HepG2 (cell line): ENCODE data around the gene KLHL11. TPM values are rescaled to one million over a fixed set of nuclear protein-coding genes. Genes with fewer than 3 reads are reported as not detected.

Experiments used
- ATAC-seq: fragments of 200-7000 bp; cut with Tn5 transposase; 3 replicates; pipeline ENCODE4 v1.9.1; 2020; ENCODE audit warnings: mild to moderate bottlenecking, moderate library complexity
- BruUV-seq: library from RNA; stranded (reverse); fragments of 400-500 nt; replicated peaks from 2 replicates; lab custom pipeline; 2021; lab: Mats Ljungman, UMichigan
- CTCF ChIA-PET: fragments of 300-600 bp; formaldehyde crosslinking; extraction: SDS; loops from one replicate; lab custom pipeline; 2021; ENCODE audit warnings: low total read pairs, inconsistent platforms, low intra/inter-chr PET ratio; lab: Yijun Ruan, JAX
- POLR2A ChIA-PET: fragments of 350-600 bp; sonication (Branson Sonifier 250); formaldehyde crosslinking; loops from one replicate; lab custom pipeline; 2020; ENCODE audit warnings: antibody characterized with exemption, inconsistent platforms; lab: Yijun Ruan, JAX
- DNase-seq: peaks from one replicate; pipeline ENCODE4 v3.0.0-alpha.2; 2015; ENCODE audit warnings: low spot score
- FAIRE-seq: peaks from 3 replicates; lab custom pipeline; 2011; peaks lifted over from hg19 to GRCh38; lab: Jason Lieb, UNC
- H2AFZ ChIP-seq: one replicate; pipeline ENCODE4 v1.6.1; 2011; ENCODE audit warnings: low read length, inconsistent platforms
- H3K27ac ChIP-seq: fragments of 300-600 bp; 3 replicates; pipeline ENCODE4 v1.8.0; 2011; ENCODE audit warnings: mixed run types, mild to moderate bottlenecking, mixed read lengths, low read length, inconsistent platforms; ENCODE audit not compliant: insufficient read depth; ENCODE audit errors: extremely low read length
- H3K27me3 ChIP-seq, 2 experiments: fragments of 200-600 bp in 1 of 2; 2 replicates in 1 of 2; 3 replicates in 1 of 2; pipeline versions ENCODE4 v1.6.0 to v1.8.0; 2011; ENCODE audit warnings: low read length in 2 of 2, mild to moderate bottlenecking in 2 of 2, moderate library complexity in 2 of 2, inconsistent platforms in 1 of 2; ENCODE audit not compliant: insufficient read depth in 2 of 2, control insufficient read depth in 1 of 2
- H3K36me3 ChIP-seq, 2 experiments: fragments of 200-600 bp in 1 of 2; replicated peaks in 1 of 2; 2 replicates in 1 of 2; 3 replicates in 1 of 2; pipeline versions ENCODE4 v1.5.1 to v1.8.0; 2011; ENCODE audit warnings: low read length in 2 of 2, inconsistent platforms in 1 of 2; ENCODE audit not compliant: insufficient read depth in 2 of 2, control insufficient read depth in 1 of 2
- H3K4me1 ChIP-seq: 2 replicates; pipeline ENCODE4 v1.5.1; 2012; ENCODE audit warnings: low read length, inconsistent platforms; ENCODE audit not compliant: insufficient read depth
- H3K4me2 ChIP-seq: 2 replicates; pipeline ENCODE4 v1.6.0; 2011; ENCODE audit warnings: low read depth, low read length, inconsistent platforms
- H3K4me3 ChIP-seq, 3 experiments: fragments of 200-600 bp in 1 of 3; sonication (generic), shearing (Covaris generic) in 1 of 3; replicated peaks in 1 of 3; 2 replicates each; pipeline ENCODE4 v1.5.1; 2011 to 2016; ENCODE audit warnings: low read length in 3 of 3, inconsistent platforms in 2 of 3, low read depth in 2 of 3, mild to moderate bottlenecking in 2 of 3, control low read depth in 1 of 3, mixed read lengths in 1 of 3; ENCODE audit not compliant: insufficient read depth in 1 of 3
- H3K79me2 ChIP-seq: one replicate; pipeline ENCODE4 v1.6.1; 2011; ENCODE audit warnings: low read length, inconsistent platforms; ENCODE audit not compliant: insufficient read depth
- H3K9ac ChIP-seq: 2 replicates; pipeline ENCODE4 v1.6.0; 2011; ENCODE audit warnings: mild to moderate bottlenecking, low read depth, low read length, inconsistent platforms; ENCODE audit not compliant: insufficient read depth
- H3K9me3 ChIP-seq: 2 replicates; pipeline ENCODE4 v1.5.1; 2012; ENCODE audit warnings: mild to moderate bottlenecking, low read length
- H4K20me1 ChIP-seq: 2 replicates; pipeline ENCODE4 v1.6.0; 2011; ENCODE audit warnings: inconsistent platforms, mild to moderate bottlenecking, low read length, moderate library complexity; ENCODE audit not compliant: insufficient read depth
- GMEB2 ChIP-seq: IDR thresholded peaks from 2 replicates; pipeline ENCODE4 v1.6.1; 2016; ENCODE audit warnings: missing biosample characterization, missing genetic modification reagents, low read depth
- KDM2A ChIP-seq: sonication (generic); formaldehyde crosslinking; IDR thresholded peaks from 2 replicates; pipeline ENCODE4 v1.4.0; 2020; ENCODE audit warnings: low read depth, missing genetic modification reagents, borderline replicate concordance
- MAFF ChIP-seq: IDR thresholded peaks from 2 replicates; pipeline ENCODE4 v1.6.1; 2011; ENCODE audit warnings: low read depth, low read length, improper control_type of control experiment
- MAFK ChIP-seq, 2 experiments: IDR thresholded peaks in 1 of 2; conservative IDR thresholded peaks in 1 of 2; 2 replicates each; pipeline ENCODE4 v1.6.1; 2011; ENCODE audit warnings: improper control_type of control experiment in 2 of 2, low read length in 2 of 2
- MTERF4 ChIP-seq: sonication (generic); formaldehyde crosslinking; IDR thresholded peaks from 2 replicates; pipeline ENCODE4 v1.8.0; 2023; ENCODE audit warnings: mild to moderate bottlenecking, missing genetic modification reagents
- NFE2 ChIP-seq: sonication (generic); formaldehyde crosslinking; IDR thresholded peaks from 2 replicates; pipeline ENCODE4 v1.4.0; 2020; ENCODE audit warnings: missing genetic modification reagents
- PITX1 ChIP-seq: sonication (generic); formaldehyde crosslinking; IDR thresholded peaks from 2 replicates; pipeline ENCODE4 v1.5.1; 2020; ENCODE audit warnings: mild to moderate bottlenecking, missing genetic modification reagents
- POGZ ChIP-seq: sonication (generic); formaldehyde crosslinking; IDR thresholded peaks from 2 replicates; pipeline ENCODE4 v1.4.0; 2020; ENCODE audit warnings: mild to moderate bottlenecking, missing genetic modification reagents
- POLR2AphosphoS5 ChIP-seq: IDR thresholded peaks from 2 replicates; pipeline ENCODE4 v1.6.1; 2012; ENCODE audit warnings: low read depth, low read length
- POLR2G ChIP-seq: fragments of 200-400 bp; formaldehyde crosslinking; IDR thresholded peaks from 2 replicates; pipeline ENCODE4 v1.6.1; 2018; ENCODE audit warnings: mild to moderate bottlenecking, low read depth, low read length, moderate library complexity
- RBM22 ChIP-seq: fragments of 200-400 bp; formaldehyde crosslinking; optimal IDR thresholded peaks from 2 replicates; pipeline ENCODE3; 2017; ENCODE audit warnings: mild to moderate bottlenecking, low read length, moderate library complexity
- SOX6 ChIP-seq, 2 experiments: fragments of 450-650 bp in 1 of 2; sonication (generic) in 1 of 2; formaldehyde crosslinking in 1 of 2; IDR thresholded peaks; 2 replicates each; pipeline versions ENCODE4 v1.4.0 to v1.6.1; 2017 to 2020; ENCODE audit warnings: antibody characterized with exemption in 1 of 2, mild to moderate bottlenecking in 1 of 2, missing genetic modification reagents in 1 of 2
- ZNF138 ChIP-seq: sonication (generic); formaldehyde crosslinking; IDR thresholded peaks from 2 replicates; pipeline ENCODE4 v1.5.0; 2020; ENCODE audit warnings: mild to moderate bottlenecking, low read depth, missing genetic modification reagents
- ZNF326 ChIP-seq: sonication (generic); formaldehyde crosslinking; IDR thresholded peaks from 2 replicates; pipeline ENCODE4 v1.4.0; 2020; ENCODE audit warnings: missing genetic modification reagents, borderline replicate concordance
- ZNF496 ChIP-seq: sonication (generic); formaldehyde crosslinking; IDR thresholded peaks from 2 replicates; pipeline ENCODE4 v1.8.1; 2023; ENCODE audit warnings: mild to moderate bottlenecking, moderate library complexity, missing genetic modification reagents; ENCODE audit not compliant: insufficient replicate concordance
- ZNF747 ChIP-seq: sonication (generic); formaldehyde crosslinking; IDR thresholded peaks from 2 replicates; pipeline ENCODE4 v1.8.1; 2023; ENCODE audit warnings: missing genetic modification reagents, mild to moderate bottlenecking, borderline replicate concordance
- WGBS: methylation state at CpG from one replicate; pipeline ENCODE4 v1.1.6; 2017; ENCODE audit warnings: low lambda C conversion rate; 5-methylcytosine and 5-hydroxymethylcytosine counted together
- in situ Hi-C: cut with HindIII; loops from 2 replicates; pipeline ENCODE4 v1.10.0; 2017; ENCODE audit warnings: low pct_unique_long_range_greater_than_20kb; ENCODE audit not compliant: extremely low pct_ligation_motif_present
- intact Hi-C: fragments of 100-400 bp; cut with micrococcal nuclease; formaldehyde crosslinking; loops from one replicate; pipeline ENCODE4 v1.10.0; 2022; ENCODE audit not compliant: unreplicated experiment
- polyA plus RNA-seq, 8 experiments: library from polyadenylated mRNA; depleted of rRNA in 3 of 8; stranded (reverse) in 7 of 8; unstranded in 1 of 8; fragments of >200 nt; fragmentation: Illumina TruSeq in 4 of 8; extraction: Trizol in 4 of 8; gene quantifications; 2 replicates each; pipeline versions ENCODE4 v1.2.1 to v1.2.3, GENCODE V29; 2011 to 2016; ENCODE audit warnings: low read depth in 4 of 8, missing spikeins in 1 of 8, mixed read lengths in 1 of 8; ENCODE audit not compliant: insufficient read depth in 1 of 8
- total RNA-seq, 5 experiments: library from RNA; depleted of rRNA; stranded (reverse); fragments of >200 nt; fragmentation: Illumina TruSeq; extraction: Trizol; gene quantifications; 2 replicates each; pipeline ENCODE4 v1.2.3, GENCODE V29; 2016; ENCODE audit warnings: low read depth in 1 of 5

Gene KLHL11
- total and polyA plus RNA-seq, 2 of the 13 experiments (the other 11 are each of a cell fraction or from before 2014, with no cell fraction given) = 7.7 to 27.5 TPM

- DNase-seq (no peak), FAIRE-seq (peak; percentile 32)
- no peaks in the 10 kb centered on the region for H3K27me3 ChIP-seq
- in situ Hi-C loops (no loop called here), intact Hi-C loops (no loop called here)
- peaks cover 24 to 59% of the 10 kb centered on the region in 2 experiments for H3K36me3 ChIP-seq
- no peak overlapping the region for H3K27ac ChIP-seq
- no peaks in the 10 kb centered on the region for H3K79me2 ChIP-seq
- POLR2A ChIA-PET = interaction anchor here (0.7 to 1.8 kb wide), 6 partner anchors 12 to 150 kb away, joined by 3 to 10 read pairs (median 3); partner anchors contain the start of genes NT5C3B and P3H4
- H3K4me1 ChIP-seq = peaks cover 37% of the 10 kb centered on the region
- no peak overlapping the region for H2AFZ ChIP-seq
- no peak overlapping the region for H3K4me2 ChIP-seq
- H3K9ac ChIP-seq = no peak overlapping the region
- TF ChIP-seq RBM22 = peak; percentile 56
- no peak for TF ChIP-seq ZNF326 (CRISPR knock-in tag)
- TF ChIP-seq POLR2AphosphoS5 = 0 out of 2 replicates have a peak, but pooled peaks have one; percentile 25
- no peak for TF ChIP-seq ZNF496 (CRISPR knock-in tag)
- no peak for TF ChIP-seq GMEB2 (CRISPR knock-in tag)
- peak; percentile 36; the same call in 1 of the 2 replicates for TF ChIP-seq ZNF747
- TF ChIP-seq ZNF138 = 0 out of 2 replicates have a peak, but pooled peaks have one; percentile 19
- 0 out of 2 replicates have a peak, but pooled peaks have one; percentile 13 for TF ChIP-seq PITX1 (CRISPR knock-in tag)
- TF ChIP-seq POGZ (CRISPR knock-in tag) = no peak
- TF ChIP-seq SOX6 (IDR thresholded peaks at IDR 0.05) = no peak
- peak; percentile 1; the same call in 1 of the 2 replicates for TF ChIP-seq SOX6 (CRISPR knock-in tag; IDR thresholded peaks at IDR 0.05)
- peak; percentile 33 for TF ChIP-seq POLR2G
- peak; percentile 6; the same call in 1 of the 2 replicates for TF ChIP-seq KDM2A (CRISPR knock-in tag)
- no peak for TF ChIP-seq NFE2 (CRISPR knock-in tag)
- 0 out of 2 replicates have a peak, but pooled peaks have one; percentile 23 for TF ChIP-seq MAFF
- TF ChIP-seq MTERF4 (CRISPR knock-in tag) = 0 out of 2 replicates have a peak, but pooled peaks have one; percentile 16
- peak; percentile 53 to 62 for TF ChIP-seq MAFK (conservative IDR thresholded peaks at IDR 0.05 in 1 of 2, IDR thresholded peaks at IDR 0.05 in 1 of 2; ENCODE audit: low read length in 2 of 2)
- TF ChIP-seq, all 625 proteins: peak for 11
- CTCF ChIA-PET = no interaction called here
- peaks cover 9% of the 10 kb centered on the region; the same call in 1 of the 2 replicates for H4K20me1 ChIP-seq
- peak; percentile 9 for ATAC-seq
- no peak overlapping the region for H3K4me3 ChIP-seq
- no TSS peak for BruUV-seq
- H3K9me3 ChIP-seq = no peaks in the 10 kb centered on the region
- WGBS = 90% methylated on average over 7 of the region's 7 CpGs
Measured at GRCh38 chr17:41823580-41823979, 41.6 kb downstream of the KLHL11 start.
